ENCODE results near the gene LNX1. TPM values are rescaled to one million over a fixed set of nuclear protein-coding genes. Genes with fewer than 3 reads are reported as not detected.

LNX1 gene
- total and polyA plus RNA-seq, 9 donors, result 0.35 to 4.4 (median 1.5) TPM

DNA sequence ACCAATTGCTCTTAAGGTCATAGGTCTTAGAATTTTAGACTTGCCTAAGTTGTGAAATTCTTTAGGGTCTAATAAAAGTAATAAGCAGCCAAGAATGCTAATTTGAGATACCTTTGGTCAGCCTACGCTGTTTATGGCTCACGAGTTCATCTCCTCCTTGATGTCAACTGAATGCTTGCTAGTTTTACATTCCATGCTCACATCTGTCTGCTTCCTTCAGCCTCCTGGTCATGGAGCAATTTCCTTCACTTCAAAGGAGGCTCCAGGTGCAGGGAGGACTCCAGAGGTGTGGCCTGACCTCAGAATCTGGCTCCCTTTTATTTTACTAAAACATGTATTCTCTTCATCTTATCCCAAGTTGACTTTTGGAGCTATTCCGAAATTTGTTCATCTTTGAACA, 23.3 kb upstream of the LNX1 start:
- Histone ChIP-seq H3K27me3 (no peaks in the 10 kb centered on the region), H3K36me3 (no peaks in the 10 kb centered on the region), H3K27ac (no peak overlapping the region), H3K4me1 (ENCODE audit: insufficient read depth) (no peaks in the 10 kb centered on the region), H3K9me3 (no peaks in the 10 kb centered on the region), H3K4me3 (no peak overlapping the region)
- TF ChIP-seq EP300 (IDR thresholded peaks at IDR 0.05) (no peak), POLR2A (IDR thresholded peaks at IDR 0.05) (no peak)
- TF ChIP-seq, protein P1, sequence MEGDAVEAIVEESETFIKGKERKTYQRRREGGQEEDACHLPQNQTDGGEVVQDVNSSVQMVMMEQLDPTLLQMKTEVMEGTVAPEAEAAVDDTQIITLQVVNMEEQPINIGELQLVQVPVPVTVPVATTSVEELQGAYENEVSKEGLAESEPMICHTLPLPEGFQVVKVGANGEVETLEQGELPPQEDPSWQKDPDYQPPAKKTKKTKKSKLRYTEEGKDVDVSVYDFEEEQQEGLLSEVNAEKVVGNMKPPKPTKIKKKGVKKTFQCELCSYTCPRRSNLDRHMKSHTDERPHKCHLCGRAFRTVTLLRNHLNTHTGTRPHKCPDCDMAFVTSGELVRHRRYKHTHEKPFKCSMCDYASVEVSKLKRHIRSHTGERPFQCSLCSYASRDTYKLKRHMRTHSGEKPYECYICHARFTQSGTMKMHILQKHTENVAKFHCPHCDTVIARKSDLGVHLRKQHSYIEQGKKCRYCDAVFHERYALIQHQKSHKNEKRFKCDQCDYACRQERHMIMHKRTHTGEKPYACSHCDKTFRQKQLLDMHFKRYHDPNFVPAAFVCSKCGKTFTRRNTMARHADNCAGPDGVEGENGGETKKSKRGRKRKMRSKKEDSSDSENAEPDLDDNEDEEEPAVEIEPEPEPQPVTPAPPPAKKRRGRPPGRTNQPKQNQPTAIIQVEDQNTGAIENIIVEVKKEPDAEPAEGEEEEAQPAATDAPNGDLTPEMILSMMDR (IDR thresholded peaks at IDR 0.05), result no peak
- no peak for DNase-seq
- intact Hi-C loops (cut with DNase I), result no loop called here
- 82 to 93% (median 91%) methylated on average over 3 of the region's 3 CpGs for WGBS, 3 donors

DNA sequence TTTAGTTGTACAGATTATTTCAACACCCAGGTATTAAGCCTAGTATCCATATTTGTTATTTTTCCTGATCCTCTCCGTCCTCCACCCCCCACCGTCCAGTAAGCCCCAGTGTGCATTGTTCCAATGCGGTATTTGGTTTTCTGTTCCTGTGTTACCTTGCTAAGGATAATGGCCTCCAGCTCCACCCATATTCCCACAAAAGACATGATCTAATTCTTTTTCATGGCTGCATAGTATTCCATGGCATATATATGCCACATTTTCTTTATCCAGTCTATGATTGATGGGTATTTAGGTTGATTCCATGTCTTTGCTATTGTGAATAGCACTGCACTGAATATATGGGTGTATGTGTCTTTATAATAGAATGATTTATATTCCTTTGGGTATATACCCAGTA, 22.1 kb upstream of the LNX1 start:
- TF ChIP-seq, protein P1 (IDR thresholded peaks at IDR 0.05), result no peak
- TF ChIP-seq EP300 (IDR thresholded peaks at IDR 0.05), result no peak
- no peak for TF ChIP-seq POLR2A (IDR thresholded peaks at IDR 0.05)
- no peaks in the 10 kb centered on the region for H3K4me1 ChIP-seq (ENCODE audit: insufficient read depth)
- WGBS, 3 donors, result 94 to 98% (median 98%) methylated on average over 3 of the region's 3 CpGs
- intact Hi-C loops (cut with DNase I), result no loop called here
- no peaks in the 10 kb centered on the region for H3K9me3 ChIP-seq
- H3K36me3 ChIP-seq, result no peaks in the 10 kb centered on the region
- no peaks in the 10 kb centered on the region for H3K27me3 ChIP-seq
- H3K4me3 ChIP-seq, result no peak overlapping the region
- no peak for DNase-seq
- H3K27ac ChIP-seq, result no peak overlapping the region

DNA sequence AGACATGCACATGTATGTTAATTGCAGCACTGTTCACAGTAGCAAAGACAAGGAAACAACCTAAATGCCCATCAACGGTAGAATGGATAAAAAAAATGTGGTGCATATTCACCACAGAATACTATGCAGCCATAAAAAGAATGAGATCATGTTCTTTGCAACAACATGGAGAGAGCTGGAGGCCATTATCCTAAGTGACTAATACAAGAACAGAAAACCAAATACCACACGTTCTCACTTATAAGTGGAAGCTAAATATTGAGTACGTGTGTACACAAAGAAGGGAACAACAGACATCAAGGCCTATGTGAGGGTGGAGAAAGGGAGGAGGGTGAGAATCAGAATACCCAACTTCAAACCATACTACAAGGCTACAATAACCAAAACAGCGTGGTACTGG, 17.4 kb upstream of the LNX1 start:
- H3K9me3 ChIP-seq, result no peaks in the 10 kb centered on the region
- 86 to 96% (median 95%) methylated on average over 4 of the region's 4 CpGs for WGBS, 3 donors
- H3K27me3 ChIP-seq, result no peaks in the 10 kb centered on the region
- TF ChIP-seq, protein P1 (IDR thresholded peaks at IDR 0.05), result no peak
- no peak for TF ChIP-seq POLR2A (IDR thresholded peaks at IDR 0.05)
- no peak for TF ChIP-seq EP300 (IDR thresholded peaks at IDR 0.05)
- intact Hi-C loops (cut with DNase I), result no loop called here
- no peak overlapping the region for H3K27ac ChIP-seq
- no peaks in the 10 kb centered on the region for H3K4me1 ChIP-seq (ENCODE audit: insufficient read depth)
- no peak for DNase-seq
- H3K36me3 ChIP-seq, result no peaks in the 10 kb centered on the region
- H3K4me3 ChIP-seq, result no peak overlapping the region

DNA sequence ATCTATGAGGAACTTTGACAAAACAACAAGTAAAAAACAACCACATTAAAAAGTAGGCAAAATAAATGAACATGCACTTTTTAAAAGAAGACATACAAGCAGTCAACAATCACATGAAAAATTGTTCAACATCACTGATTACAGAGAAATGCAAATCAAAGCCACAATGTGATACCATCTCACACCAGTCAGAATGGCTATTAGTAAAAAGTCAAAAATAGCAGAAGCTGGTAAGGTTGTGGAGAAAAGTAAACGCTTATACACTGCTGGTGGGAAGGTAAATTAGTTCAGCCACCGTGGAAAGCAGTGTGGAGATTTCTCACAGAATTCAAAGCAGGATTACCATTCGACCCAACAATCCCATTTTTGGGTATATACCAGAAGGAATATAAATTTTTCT, 17.0 kb upstream of the LNX1 start:
- no peak overlapping the region for H3K27ac ChIP-seq
- no peak overlapping the region for H3K4me3 ChIP-seq
- H3K4me1 ChIP-seq (ENCODE audit: insufficient read depth), result no peaks in the 10 kb centered on the region
- H3K36me3 ChIP-seq, result no peaks in the 10 kb centered on the region
- TF ChIP-seq, protein P1 (IDR thresholded peaks at IDR 0.05), result no peak
- TF ChIP-seq POLR2A (IDR thresholded peaks at IDR 0.05) (no peak), EP300 (IDR thresholded peaks at IDR 0.05) (no peak)
- intact Hi-C loops (cut with DNase I), result no loop called here
- DNase-seq, result no peak
- H3K9me3 ChIP-seq, result no peaks in the 10 kb centered on the region
- WGBS, 3 donors, result 89 to 96% (median 91%) methylated on average over 3 of the region's 3 CpGs
- no peaks in the 10 kb centered on the region for H3K27me3 ChIP-seq

DNA sequence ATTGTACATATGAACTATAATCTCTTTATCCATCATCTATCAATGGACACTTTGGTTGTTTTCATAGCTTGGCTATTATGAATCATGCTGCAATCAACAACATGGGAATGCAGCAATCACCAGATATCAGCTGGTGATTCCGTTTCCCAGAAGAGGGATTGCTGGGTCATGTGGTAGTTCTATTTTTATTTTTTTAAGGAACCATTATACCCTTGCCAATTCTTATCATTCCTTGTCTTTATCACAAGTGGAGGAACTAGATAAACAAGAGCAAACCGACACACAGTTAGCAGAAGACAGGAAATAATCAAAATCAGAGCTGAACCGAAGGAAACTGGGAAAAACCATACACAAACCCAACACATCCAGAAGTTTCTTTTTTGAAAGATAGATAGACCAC, 14.5 kb upstream of the LNX1 start:
- no peak overlapping the region for H3K27ac ChIP-seq
- no peaks in the 10 kb centered on the region for H3K9me3 ChIP-seq
- H3K4me3 ChIP-seq, result no peak overlapping the region
- no peaks in the 10 kb centered on the region for H3K4me1 ChIP-seq (ENCODE audit: insufficient read depth)
- H3K27me3 ChIP-seq, result no peaks in the 10 kb centered on the region
- H3K36me3 ChIP-seq, result no peaks in the 10 kb centered on the region
- no peak for DNase-seq
- intact Hi-C loops (cut with DNase I), result no loop called here
- WGBS, 3 donors, result 22 to 32% (median 28%) methylated on average over 3 of the region's 3 CpGs
- no peak for TF ChIP-seq EP300 (IDR thresholded peaks at IDR 0.05)
- TF ChIP-seq, protein P1 (IDR thresholded peaks at IDR 0.05), result no peak
- no peak for TF ChIP-seq POLR2A (IDR thresholded peaks at IDR 0.05)
